ENCODE data around the gene FKBP8. TPM values are rescaled to one million over a fixed set of nuclear protein-coding genes. Genes with fewer than 3 reads are reported as not detected.

FKBP8 gene
- total RNA-seq, 4 donors from 2014 or later = 139 to 273 (median 205) TPM

GRCh38 chr19:18499055-18499775 lies 44.2 kb downstream of the FKBP8 start:
- no peak for DNase-seq
- Histone ChIP-seq H3K27me3 (no peaks in the 10 kb centered on the region), H3K4me3 (no peak overlapping the region), H3K27ac (peak overlapping the region in 1 of 2 donors; percentile 35), H3K9me3 (no peaks in the 10 kb centered on the region), H3K4me1 (peaks cover 0 to 15% of the 10 kb centered on the region in 2 donors), H3K36me3 (no peaks in the 10 kb centered on the region)
- intact Hi-C loops (cut with DNase I; ENCODE audit: low total_unique reads) = no loop called here
- TF ChIP-seq CTCF (IDR thresholded peaks at IDR 0.05) (no peak), POLR2A (IDR thresholded peaks at IDR 0.05) (no peak)

- Histone ChIP-seq H3K27me3 (no peaks in the 10 kb centered on the region), H3K36me3 (no peaks in the 10 kb centered on the region), H3K4me1 (peaks cover 0 to 15% of the 10 kb centered on the region in 2 donors), H3K4me3 (no peak overlapping the region), H3K9me3 (no peaks in the 10 kb centered on the region), H3K27ac (no peak overlapping the region)
- TF ChIP-seq POLR2A (IDR thresholded peaks at IDR 0.05) (no peak), CTCF (IDR thresholded peaks at IDR 0.05) (no peak)
- intact Hi-C loops (cut with DNase I; ENCODE audit: low total_unique reads) = no loop called here
- DNase-seq = no peak
Measured at GRCh38 chr19:18496980-18497256, 46.5 kb downstream of the FKBP8 start.

- no peak overlapping the region for H3K27ac ChIP-seq
- TF ChIP-seq POLR2A (IDR thresholded peaks at IDR 0.05) (no peak), CTCF (IDR thresholded peaks at IDR 0.05) (no peak)
Measured at GRCh38 chr19:18496167-18496979, 47.0 kb downstream of the FKBP8 start.

GRCh38 chr19:18495204-18495911 lies 48.0 kb downstream of the FKBP8 start:
- Histone ChIP-seq H3K27me3 (no peaks in the 10 kb centered on the region), H3K27ac (no peak overlapping the region), H3K4me1 (peaks cover 0 to 9% of the 10 kb centered on the region in 2 donors), H3K9me3 (no peaks in the 10 kb centered on the region), H3K4me3 (no peak overlapping the region), H3K36me3 (no peaks in the 10 kb centered on the region)
- intact Hi-C loops (cut with DNase I; ENCODE audit: low total_unique reads) = no loop called here
- DNase-seq = no peak
- TF ChIP-seq POLR2A (IDR thresholded peaks at IDR 0.05) (no peak), CTCF (IDR thresholded peaks at IDR 0.05) (no peak)

More at GRCh38 chr19:18496167-18496979, 47.0 kb downstream of the FKBP8 start:
- Histone ChIP-seq H3K36me3 (no peaks in the 10 kb centered on the region), H3K9me3 (no peaks in the 10 kb centered on the region), H3K4me1 (peaks cover 0 to 10% of the 10 kb centered on the region in 2 donors), H3K27me3 (no peaks in the 10 kb centered on the region), H3K4me3 (no peak overlapping the region)
- no peak for DNase-seq
- intact Hi-C loops (cut with DNase I; ENCODE audit: low total_unique reads) = no loop called here

GRCh38 chr19:18494267-18494607 lies 49.1 kb downstream of the FKBP8 start:
- no peak overlapping the region for H3K4me3 ChIP-seq
- H3K9me3 ChIP-seq = no peaks in the 10 kb centered on the region
- TF ChIP-seq POLR2A (IDR thresholded peaks at IDR 0.05) = no peak
- no peak for TF ChIP-seq CTCF (IDR thresholded peaks at IDR 0.05)
- no peak for DNase-seq
- no peaks in the 10 kb centered on the region for H3K27me3 ChIP-seq
- H3K27ac ChIP-seq = peak overlapping the region in 1 of 2 donors; percentile 4
- H3K4me1 ChIP-seq = peaks cover 0 to 11% of the 10 kb centered on the region in 2 donors
- intact Hi-C loops (cut with DNase I; ENCODE audit: low total_unique reads) = no loop called here
- no peaks in the 10 kb centered on the region for H3K36me3 ChIP-seq
